ENCODE measurements around the gene ICE1. TPM values are rescaled to one million over a fixed set of nuclear protein-coding genes. Genes with fewer than 3 reads are reported as not detected.

ICE1 gene
- total RNA-seq, 1 donor from 2014 or later: 37.9 TPM

- no peak for TF ChIP-seq CTCF (IDR thresholded peaks at IDR 0.05; ENCODE audit: unreplicated experiment)
- Mint-ChIP-seq H3K4me3 (no peak overlapping the region), H3K4me1 (peaks cover 7% of the 10 kb centered on the region), H3K27ac (no peak overlapping the region), H3K36me3 (peaks cover 44% of the 10 kb centered on the region), H3K27me3 (ENCODE audit: low read depth) (no peaks in the 10 kb centered on the region), H3K9me3 (no peaks in the 10 kb centered on the region)
- DNase-seq (ENCODE audit: low spot score in 2 of 2, unreplicated experiment in 2 of 2): no peak
These were observed 34.4 kb downstream of the ICE1 start for GRCh38 chr5:5456858-5457257.

- TF ChIP-seq CTCF (IDR thresholded peaks at IDR 0.05; ENCODE audit: unreplicated experiment): no peak
- Mint-ChIP-seq H3K27ac (no peak overlapping the region), H3K36me3 (peaks cover 64% of the 10 kb centered on the region), H3K4me3 (no peak overlapping the region), H3K4me1 (no peaks in the 10 kb centered on the region), H3K9me3 (no peaks in the 10 kb centered on the region), H3K27me3 (ENCODE audit: low read depth) (no peaks in the 10 kb centered on the region)
- no peak for DNase-seq (ENCODE audit: low spot score in 2 of 2, unreplicated experiment in 2 of 2)
These were observed 37.8 kb downstream of the ICE1 start for GRCh38 chr5:5460311-5460710.

GRCh38 chr5:5461012-5461411, 38.5 kb downstream of the ICE1 start:
- Mint-ChIP-seq H3K9me3 (no peaks in the 10 kb centered on the region), H3K27ac (no peak overlapping the region), H3K4me3 (no peak overlapping the region), H3K4me1 (no peaks in the 10 kb centered on the region), H3K27me3 (ENCODE audit: low read depth) (no peaks in the 10 kb centered on the region), H3K36me3 (peaks cover 64% of the 10 kb centered on the region)
- no peak for DNase-seq (ENCODE audit: low spot score in 2 of 2, unreplicated experiment in 2 of 2)
- TF ChIP-seq CTCF (IDR thresholded peaks at IDR 0.05; ENCODE audit: unreplicated experiment): no peak

GRCh38 chr5:5464036-5464715, 41.7 kb downstream of the ICE1 start:
- H3K27me3 Mint-ChIP-seq (ENCODE audit: low read depth): no peaks in the 10 kb centered on the region
- no peak overlapping the region for H3K27ac Mint-ChIP-seq
- H3K4me1 Mint-ChIP-seq: no peaks in the 10 kb centered on the region
- DNase-seq (ENCODE audit: low spot score in 2 of 2, unreplicated experiment in 2 of 2): no peak
- peaks cover 62% of the 10 kb centered on the region for H3K36me3 Mint-ChIP-seq
- H3K4me3 Mint-ChIP-seq: no peak overlapping the region
- H3K9me3 Mint-ChIP-seq: no peaks in the 10 kb centered on the region
- no peak for TF ChIP-seq CTCF (IDR thresholded peaks at IDR 0.05; ENCODE audit: unreplicated experiment)

- no peak for TF ChIP-seq CTCF (IDR thresholded peaks at IDR 0.05; ENCODE audit: unreplicated experiment)
- Mint-ChIP-seq H3K4me1 (no peaks in the 10 kb centered on the region), H3K4me3 (no peak overlapping the region), H3K9me3 (no peaks in the 10 kb centered on the region), H3K27ac (no peak overlapping the region), H3K36me3 (peaks cover 45% of the 10 kb centered on the region), H3K27me3 (ENCODE audit: low read depth) (no peaks in the 10 kb centered on the region)
- no peak for DNase-seq (ENCODE audit: low spot score in 2 of 2, unreplicated experiment in 2 of 2)
These were observed 43.8 kb downstream of the ICE1 start for GRCh38 chr5:5466227-5466626.

- peaks cover 32% of the 10 kb centered on the region for H3K36me3 Mint-ChIP-seq
These were observed 45.3 kb downstream of the ICE1 start for GRCh38 chr5:5467737-5468136.

More at GRCh38 chr5:5467737-5468136, 45.3 kb downstream of the ICE1 start:
- H3K9me3 Mint-ChIP-seq: no peaks in the 10 kb centered on the region
- no peak overlapping the region for H3K27ac Mint-ChIP-seq
- no peak overlapping the region for H3K4me3 Mint-ChIP-seq
- H3K4me1 Mint-ChIP-seq: no peaks in the 10 kb centered on the region
- no peaks in the 10 kb centered on the region for H3K27me3 Mint-ChIP-seq (ENCODE audit: low read depth)
- DNase-seq (ENCODE audit: low spot score in 2 of 2, unreplicated experiment in 2 of 2): no peak
- no peak for TF ChIP-seq CTCF (IDR thresholded peaks at IDR 0.05; ENCODE audit: unreplicated experiment)
